H9 (cell line): Measurements from ENCODE around the gene EDRF1. TPM values are rescaled to one million over a fixed set of nuclear protein-coding genes. Genes with fewer than 3 reads are reported as not detected.

Experiments
- DNase-seq: peaks from one replicate; pipeline ENCODE4 v3.0.0-alpha.2; 2017
- H2AFZ ChIP-seq: one replicate; pipeline ENCODE4 v1.6.1; 2013; ENCODE audit warnings: mild to moderate bottlenecking, low read length, control low read depth, moderate library complexity
- H2AK5ac ChIP-seq: 2 replicates; pipeline ENCODE4 v1.6.1; 2013; ENCODE audit warnings: low read length, control low read depth, mixed read lengths; ENCODE audit not compliant: insufficient read length
- H2BK120ac ChIP-seq: one replicate; pipeline ENCODE4 v1.6.1; 2013; ENCODE audit warnings: low read depth, mild to moderate bottlenecking, low read length, control low read depth, inconsistent platforms; ENCODE audit not compliant: poor library complexity, severe bottlenecking
- H2BK12ac ChIP-seq: 2 replicates; pipeline ENCODE4 v1.6.1; 2013; ENCODE audit warnings: low read length, control low read depth, mixed read lengths, low read depth; ENCODE audit not compliant: insufficient read length
- H2BK15ac ChIP-seq: 2 replicates; pipeline ENCODE4 v1.6.1; 2013; ENCODE audit warnings: low read depth, low read length, control low read depth
- H2BK20ac ChIP-seq: one replicate; pipeline ENCODE4 v1.6.1; 2013; ENCODE audit warnings: low read depth, mild to moderate bottlenecking, low read length, control low read depth, inconsistent platforms; ENCODE audit not compliant: poor library complexity, severe bottlenecking
- H2BK5ac ChIP-seq: 2 replicates; pipeline ENCODE4 v1.6.1; 2013; ENCODE audit warnings: low read length, control low read depth, mixed read lengths; ENCODE audit not compliant: insufficient read length
- H3K14ac ChIP-seq: 2 replicates; pipeline ENCODE4 v1.6.1; 2013; ENCODE audit warnings: low read length, control low read depth; ENCODE audit not compliant: insufficient read depth
- H3K18ac ChIP-seq: 2 replicates; pipeline ENCODE4 v1.6.1; 2013; ENCODE audit warnings: low read depth, mild to moderate bottlenecking, mixed read lengths, low read length, control low read depth; ENCODE audit not compliant: insufficient read length
- H3K23ac ChIP-seq: 2 replicates; pipeline ENCODE4 v1.6.1; 2013; ENCODE audit warnings: low read length, control low read depth, mixed read lengths, low read depth; ENCODE audit not compliant: insufficient read length
- H3K23me2 ChIP-seq: 2 replicates; pipeline ENCODE4 v1.6.1; 2013; ENCODE audit warnings: low read depth, mild to moderate bottlenecking, mixed read lengths, low read length, control low read depth; ENCODE audit not compliant: insufficient read length, poor library complexity, severe bottlenecking
- H3K27ac ChIP-seq: 2 replicates; pipeline ENCODE4 v1.5.1; 2013; ENCODE audit warnings: low read length, control low read depth, mixed read lengths, low read depth; ENCODE audit not compliant: insufficient read length
- H3K27me3 ChIP-seq: 2 replicates; pipeline ENCODE4 v1.6.1; 2013; ENCODE audit warnings: low read length, control low read depth, inconsistent platforms; ENCODE audit not compliant: insufficient read depth
- H3K4ac ChIP-seq: 2 replicates; pipeline ENCODE4 v1.6.1; 2013; ENCODE audit warnings: low read depth, mild to moderate bottlenecking, control low read depth, inconsistent platforms, low read length, moderate library complexity
- H3K4me1 ChIP-seq: 2 replicates; pipeline ENCODE4 v1.6.1; 2013; ENCODE audit warnings: low read length, control low read depth, inconsistent platforms; ENCODE audit not compliant: insufficient read depth
- H3K4me2 ChIP-seq: 2 replicates; pipeline ENCODE4 v1.6.1; 2013; ENCODE audit warnings: low read length, control low read depth, mixed read lengths; ENCODE audit not compliant: insufficient read length, insufficient read depth
- H3K56ac ChIP-seq: 2 replicates; pipeline ENCODE4 v1.6.1; 2013; ENCODE audit warnings: low read depth, mild to moderate bottlenecking, mixed read lengths, low read length, control low read depth; ENCODE audit not compliant: insufficient read length
- H3K79me1 ChIP-seq: 2 replicates; pipeline ENCODE4 v1.6.1; 2013; ENCODE audit warnings: low read depth, mild to moderate bottlenecking, moderate library complexity, low read length, control low read depth, inconsistent platforms; ENCODE audit not compliant: insufficient read depth, poor library complexity, severe bottlenecking
- H3K79me2 ChIP-seq: 2 replicates; pipeline ENCODE4 v1.6.1; 2013; ENCODE audit warnings: low read length, control low read depth, inconsistent platforms; ENCODE audit not compliant: insufficient read depth
- H3K9ac ChIP-seq: 2 replicates; pipeline ENCODE4 v1.6.1; 2013; ENCODE audit warnings: low read length, control low read depth, mixed read lengths; ENCODE audit not compliant: insufficient read length; ENCODE audit errors: extremely low read depth
- H3K9me3 ChIP-seq: one replicate; pipeline ENCODE4 v1.6.1; 2013; ENCODE audit warnings: low read depth, low read length, inconsistent platforms; ENCODE audit not compliant: control insufficient read depth
- H3T11ph ChIP-seq: one replicate; pipeline ENCODE4 v1.6.1; 2013; ENCODE audit warnings: mild to moderate bottlenecking, low read length, control low read depth, inconsistent platforms
- H4K20me1 ChIP-seq: one replicate; pipeline ENCODE4 v1.6.1; 2013; ENCODE audit not compliant: control insufficient read depth, insufficient read length, insufficient read depth
- H4K5ac ChIP-seq: 2 replicates; pipeline ENCODE4 v1.6.1; 2013; ENCODE audit warnings: low read depth, mild to moderate bottlenecking, mixed read lengths, low read length, control low read depth; ENCODE audit not compliant: insufficient read length
- H4K8ac ChIP-seq: replicated peaks from 2 replicates; pipeline ENCODE4 v1.6.1; 2013; ENCODE audit warnings: low read length, control low read depth, mixed read lengths, low read depth; ENCODE audit not compliant: insufficient read length
- H4K91ac ChIP-seq: 2 replicates; pipeline ENCODE4 v1.6.1; 2013; ENCODE audit warnings: low read depth, mild to moderate bottlenecking, moderate library complexity, mixed read lengths, low read length, control low read depth; ENCODE audit not compliant: insufficient read length
- H3K27ac Mint-ChIP-seq, 3 experiments: 2 replicates in 2 of 3; 3 replicates in 1 of 3; pipeline ENCODE4 v1.8.0; 2020 to 2021; ENCODE audit warnings: mixed read lengths in 3 of 3, mild to moderate bottlenecking in 1 of 3, moderate library complexity in 1 of 3
- H3K27me3 Mint-ChIP-seq: 2 replicates; pipeline ENCODE4 v1.8.0; 2021; ENCODE audit warnings: low read depth, mild to moderate bottlenecking, moderate library complexity, mixed read lengths
- H3K36me3 Mint-ChIP-seq, 3 experiments: 2 replicates in 2 of 3; 3 replicates in 1 of 3; pipeline ENCODE4 v1.8.0; 2020 to 2021; ENCODE audit warnings: low read depth in 3 of 3, mixed read lengths in 3 of 3; ENCODE audit not compliant: insufficient read depth in 1 of 3
- H3K4me1 Mint-ChIP-seq, 2 experiments: 2 replicates each; pipeline ENCODE4 v1.8.0; 2020; ENCODE audit warnings: mixed read lengths in 2 of 2
- H3K4me3 Mint-ChIP-seq, 2 experiments: 2 replicates in 1 of 2; 3 replicates in 1 of 2; pipeline ENCODE4 v1.8.0; 2020 to 2021; ENCODE audit warnings: mild to moderate bottlenecking in 2 of 2, mixed read lengths in 2 of 2, moderate library complexity in 1 of 2
- H3K9me3 Mint-ChIP-seq, 2 experiments: 2 replicates in 1 of 2; 3 replicates in 1 of 2; pipeline ENCODE4 v1.8.0; 2020; ENCODE audit warnings: mild to moderate bottlenecking in 2 of 2, mixed read lengths in 2 of 2, moderate library complexity in 1 of 2
- WGBS: extraction: QIAGEN DNeasy Blood & Tissue Kit; methylation state at CpG from one replicate; pipeline ENCODE4 v1.1.7; 2013; ENCODE audit warnings: missing lambda C conversion rate, low lambda C conversion rate, mixed read lengths; ENCODE audit not compliant: insufficient read length; ENCODE audit errors: extremely low coverage; 5-methylcytosine and 5-hydroxymethylcytosine counted together
- total RNA-seq: library from RNA; stranded (reverse); gene quantifications from 2 replicates; pipeline ENCODE4 v1.2.1, GENCODE V29; 2021
- TF ChIP-seq, protein P1 (sequence below): fragments of 200-600 bp; sonication (generic); conservative IDR thresholded peaks from 3 replicates; pipeline ENCODE4 v1.8.0; 2021; ENCODE audit warnings: antibody characterized with exemption, mild to moderate bottlenecking

The EDRF1 gene
- total RNA-seq, 1 experiment from 2014 or later: 51.0 TPM

DNA sequence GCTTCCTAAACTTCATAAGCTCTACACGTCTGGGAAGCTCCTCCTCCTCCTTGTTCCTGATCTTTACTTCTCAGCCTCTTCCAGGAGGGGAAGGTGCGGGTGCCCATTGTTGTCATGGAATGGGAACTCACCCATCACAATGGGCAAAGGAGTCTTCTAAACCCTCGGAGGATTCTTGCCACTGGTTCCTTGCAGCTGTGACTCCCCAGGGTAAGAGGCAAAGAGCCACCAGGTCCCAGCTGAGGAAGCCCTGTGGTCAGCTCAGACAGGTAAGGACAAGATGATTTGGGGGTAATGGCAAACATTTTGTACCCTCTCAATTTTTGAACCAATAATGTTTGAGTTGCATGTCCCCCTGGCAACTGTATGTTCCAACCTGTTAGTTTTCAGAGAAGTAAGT lies 36.4 kb upstream of the EDRF1 start, which contains the start of gene TEX36:
Gene TEX36, minus strand, starts transcription at position 101 of the 400 bp plus-strand sequence. CDS start 174 bp downstream, outside the sequence.
- H2BK15ac ChIP-seq: no peak within 1 kb of the TSS
- no peak within 1 kb of the TSS for H3T11ph ChIP-seq
- no peaks in the 10 kb centered on the region for H3K36me3 Mint-ChIP-seq
- no peaks in the 10 kb centered on the region for H3K23me2 ChIP-seq
- no peaks in the 10 kb centered on the region for H3K4me1 ChIP-seq
- no peak within 1 kb of the TSS for H3K27ac ChIP-seq
- H3K4me2 ChIP-seq: no peak within 1 kb of the TSS
- H4K20me1 ChIP-seq: no peaks in the 10 kb centered on the region
- H3K4me3 Mint-ChIP-seq: no peak within 1 kb of the TSS
- no peaks in the 10 kb centered on the region for H3K4me1 Mint-ChIP-seq
- no peak within 1 kb of the TSS for H2BK20ac ChIP-seq
- H4K91ac ChIP-seq: no peak within 1 kb of the TSS
- H2AFZ ChIP-seq: no peak within 1 kb of the TSS
- H3K27ac Mint-ChIP-seq: no peak within 1 kb of the TSS; a peak in 1 of 7 replicates
- H2BK120ac ChIP-seq: no peak within 1 kb of the TSS
- no peak within 1 kb of the TSS for H3K4ac ChIP-seq
- H3K9ac ChIP-seq: no peak within 1 kb of the TSS
- no peak within 1 kb of the TSS for H4K5ac ChIP-seq
- no peaks in the 10 kb centered on the region; a peak in 1 of 5 replicates for H3K9me3 Mint-ChIP-seq
- no peaks in the 10 kb centered on the region; the same call in none of the 2 replicates for H3K27me3 Mint-ChIP-seq
- no peak within 1 kb of the TSS for H2BK12ac ChIP-seq
- H3K14ac ChIP-seq: no peak within 1 kb of the TSS
- WGBS: no CpG with 5 or more reads among the region's 3 CpGs
- H3K9me3 ChIP-seq: no peaks in the 10 kb centered on the region
- no peak for DNase-seq
- no peaks in the 10 kb centered on the region for H3K79me2 ChIP-seq
- no peak within 1 kb of the TSS for H3K18ac ChIP-seq
- no peak within 1 kb of the TSS for H3K56ac ChIP-seq
- no peaks in the 10 kb centered on the region for H3K79me1 ChIP-seq
- TF ChIP-seq, protein P1, sequence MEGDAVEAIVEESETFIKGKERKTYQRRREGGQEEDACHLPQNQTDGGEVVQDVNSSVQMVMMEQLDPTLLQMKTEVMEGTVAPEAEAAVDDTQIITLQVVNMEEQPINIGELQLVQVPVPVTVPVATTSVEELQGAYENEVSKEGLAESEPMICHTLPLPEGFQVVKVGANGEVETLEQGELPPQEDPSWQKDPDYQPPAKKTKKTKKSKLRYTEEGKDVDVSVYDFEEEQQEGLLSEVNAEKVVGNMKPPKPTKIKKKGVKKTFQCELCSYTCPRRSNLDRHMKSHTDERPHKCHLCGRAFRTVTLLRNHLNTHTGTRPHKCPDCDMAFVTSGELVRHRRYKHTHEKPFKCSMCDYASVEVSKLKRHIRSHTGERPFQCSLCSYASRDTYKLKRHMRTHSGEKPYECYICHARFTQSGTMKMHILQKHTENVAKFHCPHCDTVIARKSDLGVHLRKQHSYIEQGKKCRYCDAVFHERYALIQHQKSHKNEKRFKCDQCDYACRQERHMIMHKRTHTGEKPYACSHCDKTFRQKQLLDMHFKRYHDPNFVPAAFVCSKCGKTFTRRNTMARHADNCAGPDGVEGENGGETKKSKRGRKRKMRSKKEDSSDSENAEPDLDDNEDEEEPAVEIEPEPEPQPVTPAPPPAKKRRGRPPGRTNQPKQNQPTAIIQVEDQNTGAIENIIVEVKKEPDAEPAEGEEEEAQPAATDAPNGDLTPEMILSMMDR: no peak
- H3K23ac ChIP-seq: no peak within 1 kb of the TSS
- no peak within 1 kb of the TSS for H2AK5ac ChIP-seq
- H2BK5ac ChIP-seq: no peak within 1 kb of the TSS
- H4K8ac ChIP-seq: no peak within 1 kb of the TSS
- H3K27me3 ChIP-seq: no peaks in the 10 kb centered on the region
